H1 (cell line): Measurements from ENCODE around the gene GNB1. TPM values are rescaled to one million over a fixed set of nuclear protein-coding genes. Genes with fewer than 3 reads are reported as not detected.

Source experiments
- CTCF ChIA-PET: fragments of 300-600 bp; sonication (Branson Sonifier 250); formaldehyde crosslinking; loops from one replicate; lab custom pipeline; 2021; ENCODE audit not compliant: partially characterized antibody; lab: Charles Lee
- POLR2A ChIA-PET: fragments of 300-600 bp; sonication (Branson Sonifier 250); formaldehyde crosslinking; loops from one replicate; lab custom pipeline; 2021; ENCODE audit warnings: inconsistent platforms; ENCODE audit not compliant: partially characterized antibody; lab: Charles Lee
- DNase-seq, 2 experiments: peaks; one replicate each; pipeline versions ENCODE4 v3.0.0 to v3.0.0-alpha.2; 2010 to 2022; ENCODE audit warnings: low spot score in 2 of 2, low read depth in 1 of 2, mixed read lengths in 1 of 2
- FAIRE-seq: peaks from 2 replicates; lab custom pipeline; 2011; peaks lifted over from hg19 to GRCh38; lab: Jason Lieb, UNC
- H2AFZ ChIP-seq: 2 replicates; pipeline ENCODE4 v1.8.1; 2012; ENCODE audit warnings: low read length, inconsistent platforms
- H2AK5ac ChIP-seq: 2 replicates; pipeline ENCODE4 v1.6.1; 2013; ENCODE audit warnings: low read depth, low read length
- H2BK120ac ChIP-seq: replicated peaks from 2 replicates; pipeline ENCODE3; 2013; ENCODE audit warnings: low read depth, low read length, inconsistent platforms
- H2BK12ac ChIP-seq: 2 replicates; pipeline ENCODE4 v1.6.1; 2013; ENCODE audit warnings: low read depth, low read length
- H2BK15ac ChIP-seq: 2 replicates; pipeline ENCODE4 v1.6.1; 2013; ENCODE audit warnings: low read length
- H2BK20ac ChIP-seq: 2 replicates; pipeline ENCODE4 v1.6.1; 2013; ENCODE audit warnings: low read length
- H2BK5ac ChIP-seq: 2 replicates; pipeline ENCODE4 v1.6.1; 2013; ENCODE audit warnings: low read depth, low read length
- H3K14ac ChIP-seq: 2 replicates; pipeline ENCODE4 v1.6.1; 2013; ENCODE audit warnings: inconsistent platforms; ENCODE audit not compliant: insufficient read length
- H3K18ac ChIP-seq: 2 replicates; pipeline ENCODE4 v1.6.1; 2013; ENCODE audit warnings: low read length; ENCODE audit errors: extremely low read depth
- H3K23ac ChIP-seq: 2 replicates; pipeline ENCODE4 v1.6.1; 2013; ENCODE audit warnings: inconsistent platforms; ENCODE audit not compliant: insufficient read length
- H3K23me2 ChIP-seq: 2 replicates; pipeline ENCODE4 v1.6.1; 2013; ENCODE audit warnings: low read depth, low read length
- H3K27ac ChIP-seq: 2 replicates; pipeline ENCODE4 v1.6.1; 2011; ENCODE audit warnings: low read depth, low read length, inconsistent platforms
- H3K27me3 ChIP-seq, 4 experiments: replicated peaks in 1 of 4; 1 replicate in 1 of 4; 2 replicates in 3 of 4; pipeline versions ENCODE4 v1.6.1 to v1.8.1; 2011 to 2013; ENCODE audit warnings: low read length in 3 of 4, mild to moderate bottlenecking in 3 of 4, inconsistent platforms in 2 of 4, mixed read lengths in 2 of 4, moderate library complexity in 1 of 4; ENCODE audit not compliant: control insufficient read depth in 3 of 4, insufficient read depth in 3 of 4; ENCODE audit errors: extremely low read depth in 1 of 4
- H3K36me3 ChIP-seq, 4 experiments: 2 replicates each; pipeline versions ENCODE4 v1.6.1 to v1.8.1; 2011 to 2013; ENCODE audit warnings: mild to moderate bottlenecking in 4 of 4, low read length in 3 of 4, moderate library complexity in 2 of 4, control low read depth in 1 of 4, inconsistent platforms in 1 of 4; ENCODE audit not compliant: insufficient read depth in 4 of 4, control insufficient read depth in 2 of 4
- H3K4ac ChIP-seq: replicated peaks from 2 replicates; pipeline ENCODE3; 2013; ENCODE audit warnings: low read length, low read depth, mixed read lengths, inconsistent platforms; ENCODE audit not compliant: insufficient read length
- H3K4me1 ChIP-seq, 4 experiments: replicated peaks in 1 of 4; 1 replicate in 1 of 4; 2 replicates in 3 of 4; pipeline versions ENCODE4 v1.6.1 to v1.8.1; 2011 to 2013; ENCODE audit warnings: low read length in 3 of 4, inconsistent platforms in 2 of 4, mixed read lengths in 1 of 4; ENCODE audit not compliant: insufficient read depth in 4 of 4, control insufficient read depth in 3 of 4
- H3K4me2 ChIP-seq, 2 experiments: 2 replicates each; pipeline versions ENCODE4 v1.6.1 to v1.8.1; 2011 to 2013; ENCODE audit warnings: low read depth in 2 of 2, low read length in 2 of 2, control low read depth in 1 of 2, inconsistent platforms in 1 of 2, mild to moderate bottlenecking in 1 of 2; ENCODE audit not compliant: insufficient read depth in 1 of 2
- H3K4me3 ChIP-seq, 4 experiments: fragments of 200-600, 300-600 bp in 1 of 4; sonication (generic), shearing (Covaris generic), sonication (Bioruptor Twin) in 1 of 4; 2 replicates each; pipeline versions ENCODE4 v1.5.1 to v1.8.1; 2011 to 2016; ENCODE audit warnings: low read length in 4 of 4, low read depth in 3 of 4, control low read depth in 2 of 4, inconsistent platforms in 2 of 4, mild to moderate bottlenecking in 2 of 4, mixed read lengths in 1 of 4, moderate library complexity in 1 of 4; ENCODE audit not compliant: insufficient read depth in 2 of 4; ENCODE audit errors: extremely low read depth in 1 of 4
- H3K56ac ChIP-seq: replicated peaks from 2 replicates; pipeline ENCODE3; 2013; ENCODE audit warnings: low read depth, mild to moderate bottlenecking, mixed read lengths, low read length, inconsistent platforms; ENCODE audit not compliant: insufficient read length
- H3K79me1 ChIP-seq: 2 replicates; pipeline ENCODE4 v1.6.1; 2013; ENCODE audit warnings: low read depth, low read length, control low read depth
- H3K79me2 ChIP-seq, 2 experiments: 2 replicates each; pipeline versions ENCODE4 v1.6.1 to v1.8.1; 2012 to 2013; ENCODE audit warnings: low read length in 2 of 2, mild to moderate bottlenecking in 2 of 2, inconsistent platforms in 1 of 2; ENCODE audit not compliant: insufficient read depth in 2 of 2, control insufficient read depth in 1 of 2
- H3K9ac ChIP-seq, 4 experiments: replicated peaks in 1 of 4; 1 replicate in 1 of 4; 2 replicates in 3 of 4; pipeline versions ENCODE4 v1.6.1 to v1.8.1; 2011 to 2013; ENCODE audit warnings: low read depth in 3 of 4, low read length in 3 of 4, control low read depth in 2 of 4, mild to moderate bottlenecking in 2 of 4, moderate library complexity in 2 of 4, inconsistent platforms in 1 of 4; ENCODE audit errors: extremely low read depth in 1 of 4
- H3K9me3 ChIP-seq, 2 experiments: 2 replicates each; pipeline versions ENCODE4 v1.6.1 to v1.8.1; 2012 to 2013; ENCODE audit warnings: mild to moderate bottlenecking in 2 of 2, moderate library complexity in 2 of 2, control low read depth in 1 of 2, inconsistent platforms in 1 of 2, low read depth in 1 of 2, low read length in 1 of 2, mixed read lengths in 1 of 2; ENCODE audit not compliant: insufficient read depth in 2 of 2
- H4K20me1 ChIP-seq, 2 experiments: replicated peaks in 1 of 2; 2 replicates each; pipeline versions ENCODE3 to v1.8.1; 2011 to 2013; ENCODE audit warnings: inconsistent platforms in 2 of 2, low read length in 2 of 2, mild to moderate bottlenecking in 1 of 2; ENCODE audit not compliant: insufficient read depth in 2 of 2, control insufficient read depth in 1 of 2
- H4K5ac ChIP-seq: 2 replicates; pipeline ENCODE4 v1.6.1; 2013; ENCODE audit warnings: low read length, low read depth, mixed read lengths, inconsistent platforms; ENCODE audit not compliant: insufficient read length
- H4K8ac ChIP-seq: 2 replicates; pipeline ENCODE4 v1.8.0; 2013; ENCODE audit warnings: mild to moderate bottlenecking, moderate library complexity, low read length, inconsistent platforms; ENCODE audit not compliant: insufficient read depth; ENCODE audit errors: extremely low read depth
- H4K91ac ChIP-seq: replicated peaks from 2 replicates; pipeline ENCODE3; 2013; ENCODE audit warnings: low read length, mixed read lengths, inconsistent platforms; ENCODE audit not compliant: insufficient read length
- EGR1 ChIP-seq: IDR thresholded peaks from 2 replicates; pipeline ENCODE4 v1.6.1; 2011; ENCODE audit warnings: low read depth, low read length, borderline replicate concordance
- MAFK ChIP-seq: IDR thresholded peaks from 2 replicates; pipeline ENCODE4 v1.6.1; 2012; ENCODE audit warnings: low read depth, mild to moderate bottlenecking, improper control_type of control experiment, low read length
- POLR2AphosphoS5 ChIP-seq: IDR thresholded peaks from 2 replicates; pipeline ENCODE4 v1.6.1; 2011; ENCODE audit warnings: low read depth, low read length
- SP1 ChIP-seq: IDR thresholded peaks from 2 replicates; pipeline ENCODE4 v1.6.1; 2011; ENCODE audit warnings: low read depth, low read length
- SRF ChIP-seq: IDR thresholded peaks from 2 replicates; pipeline ENCODE4 v1.6.1; 2011; ENCODE audit warnings: mild to moderate bottlenecking, low read depth, low read length, moderate library complexity
- TAF7 ChIP-seq: optimal IDR thresholded peaks from 2 replicates; pipeline ENCODE3; 2011; ENCODE audit warnings: low read depth, mild to moderate bottlenecking, inconsistent platforms, low read length, moderate library complexity, borderline replicate concordance
- TCF12 ChIP-seq: IDR thresholded peaks from 2 replicates; pipeline ENCODE4 v1.6.1; 2011; ENCODE audit warnings: low read depth, mild to moderate bottlenecking, low read length
- WGBS, 2 experiments: shearing (Covaris generic) in 1 of 2; methylation state at CpG; one replicate each; pipeline versions ENCODE4 v1.1.6 to v1.1.7; 2013 to 2015; ENCODE audit warnings: low lambda C conversion rate in 2 of 2, mixed read lengths in 2 of 2, inconsistent platforms in 1 of 2, low coverage in 1 of 2, missing lambda C conversion rate in 1 of 2; ENCODE audit not compliant: insufficient replicate concordance in 2 of 2, insufficient coverage in 1 of 2, insufficient read length in 1 of 2; ENCODE audit errors: extremely low coverage in 1 of 2, missing lambda C conversion rate in 1 of 2; 5-methylcytosine and 5-hydroxymethylcytosine counted together
- polyA plus RNA-seq, 7 experiments: library from polyadenylated mRNA; depleted of rRNA in 3 of 7; stranded (reverse) in 5 of 7; unstranded in 2 of 7; fragments of >200 nt in 5 of 7; fragments of 200-250 nt in 2 of 7; gene quantifications; 1 replicate in 5 of 7; 2 replicates in 1 of 7; 4 replicates in 1 of 7; pipeline versions ENCODE4 v1.2.1 to v1.2.3, GENCODE V29; 2011 to 2013; ENCODE audit warnings: missing spikeins in 2 of 7, mixed read lengths in 2 of 7
- total RNA-seq: library from RNA; stranded (reverse); fragmentation: NEBNext Ultra II Directional; extraction: Animal tissue kit (Norgen Biotek cat#: 25700); gene quantifications from 2 replicates; pipeline ENCODE4 v1.2.1, GENCODE V29; 2021

The GNB1 gene
- total and polyA plus RNA-seq, 2 of the 8 experiments (the other 6 are each of a cell fraction or from before 2014, with no cell fraction given), result 343 to 382 TPM

GRCh38 chr1:1799716-1800115 is 91.2 kb downstream of the GNB1 start:
- ChIA-PET CTCF (interaction anchor here (1.0 to 1.2 kb wide), 2 partner anchors 8 to 42 kb away, joined by 3 to 4 read pairs; no protein-coding TSS in a partner anchor), POLR2A (no interaction called here)
- WGBS, 2 experiments, result 96% methylated on average over 5 of the region's 5 CpGs; no CpG with 5 or more reads in 1 of the 2 experiments
- Histone ChIP-seq H2AFZ (no peak overlapping the region), H3K79me1 (peaks cover 7% of the 10 kb centered on the region), H4K91ac (no peak overlapping the region), H3K36me3 (peaks cover 14 to 64% (median 32%) of the 10 kb centered on the region in 4 experiments; a peak in 7 of 8 replicates), H3K27me3 (no peaks in the 10 kb centered on the region), H2BK20ac (no peak overlapping the region), H3K23me2 (no peaks in the 10 kb centered on the region), H2BK5ac (no peak overlapping the region), H2BK120ac (no peak overlapping the region), H3K9ac (no peak overlapping the region), H3K9me3 (no peaks in the 10 kb centered on the region), H3K4ac (no peak overlapping the region), H3K79me2 (peaks cover 0 to 41% of the 10 kb centered on the region in 2 experiments; a peak in 2 of 4 replicates), H3K18ac (no peak overlapping the region), H3K4me2 (no peak overlapping the region), H3K56ac (no peak overlapping the region), H3K14ac (no peak overlapping the region), H4K5ac (no peak overlapping the region), H3K27ac (no peak overlapping the region), H4K20me1 (peaks cover 9 to 16% of the 10 kb centered on the region in 2 experiments), H2BK15ac (no peak overlapping the region), H2AK5ac (no peak overlapping the region), H4K8ac (no peak overlapping the region), H3K4me3 (no peak overlapping the region), H3K4me1 (no peaks in the 10 kb centered on the region), H2BK12ac (no peak overlapping the region), H3K23ac (no peak overlapping the region)
- no peak for TF ChIP-seq POLR2AphosphoS5
- no peak for TF ChIP-seq TCF12
- TF ChIP-seq SRF, result no peak
- TF ChIP-seq EGR1, result no peak
- TF ChIP-seq SP1, result no peak
- no peak for TF ChIP-seq MAFK
- TF ChIP-seq TAF7, result no peak
- no peak for FAIRE-seq
- no peak for DNase-seq
